ENCODE results near the gene SMIM44.

Gene SMIM44

DNA sequence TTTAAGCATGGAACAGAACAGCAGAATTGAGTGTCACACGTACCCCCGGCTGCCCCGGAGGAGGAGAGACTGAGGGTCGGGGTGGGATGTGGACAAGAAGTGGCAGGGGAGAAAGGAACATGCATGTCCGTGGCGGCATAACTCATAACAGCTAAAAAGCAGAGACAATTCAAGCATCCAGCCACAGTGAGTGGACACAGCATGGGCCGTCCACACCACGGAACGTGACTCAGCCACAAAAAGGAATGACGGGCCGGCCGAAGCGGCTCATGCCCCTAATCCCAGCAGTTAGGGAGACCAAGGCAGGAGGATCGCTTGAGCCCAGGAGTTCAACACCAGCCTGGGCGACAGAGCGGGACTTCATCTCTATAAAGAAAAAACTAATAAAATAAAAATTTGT is 9.7 kb upstream of the SMIM44 start:
- Histone ChIP-seq H3K9ac (no peak overlapping the region), H3K27me3 (no peaks in the 10 kb centered on the region), H3K4me2 (no peak overlapping the region), H3K36me3 (peaks cover 91% of the 10 kb centered on the region), H4K20me1 (peaks cover 31% of the 10 kb centered on the region), H3K4me1 (no peaks in the 10 kb centered on the region), H3K4me3 (no peak overlapping the region), H3K27ac (no peak overlapping the region), H3K9me3 (no peaks in the 10 kb centered on the region)
- TF ChIP-seq Cebpa-rat (IDR thresholded peaks at IDR 0.05) = no peak

- H3K9me3 ChIP-seq = no peaks in the 10 kb centered on the region
- no peaks in the 10 kb centered on the region for H3K4me1 ChIP-seq
- no peak overlapping the region for H3K27ac ChIP-seq
- peaks cover 30% of the 10 kb centered on the region for H4K20me1 ChIP-seq
- no peak for TF ChIP-seq Cebpa-rat (IDR thresholded peaks at IDR 0.05)
- H3K4me2 ChIP-seq = no peak overlapping the region
- no peak overlapping the region for H3K4me3 ChIP-seq
- no peaks in the 10 kb centered on the region for H3K27me3 ChIP-seq
- no peak overlapping the region for H3K9ac ChIP-seq
- H3K36me3 ChIP-seq = peaks cover 89% of the 10 kb centered on the region
These were observed 9.0 kb upstream of the SMIM44 start for GRCh38 chr19:3492131-3492839.

DNA sequence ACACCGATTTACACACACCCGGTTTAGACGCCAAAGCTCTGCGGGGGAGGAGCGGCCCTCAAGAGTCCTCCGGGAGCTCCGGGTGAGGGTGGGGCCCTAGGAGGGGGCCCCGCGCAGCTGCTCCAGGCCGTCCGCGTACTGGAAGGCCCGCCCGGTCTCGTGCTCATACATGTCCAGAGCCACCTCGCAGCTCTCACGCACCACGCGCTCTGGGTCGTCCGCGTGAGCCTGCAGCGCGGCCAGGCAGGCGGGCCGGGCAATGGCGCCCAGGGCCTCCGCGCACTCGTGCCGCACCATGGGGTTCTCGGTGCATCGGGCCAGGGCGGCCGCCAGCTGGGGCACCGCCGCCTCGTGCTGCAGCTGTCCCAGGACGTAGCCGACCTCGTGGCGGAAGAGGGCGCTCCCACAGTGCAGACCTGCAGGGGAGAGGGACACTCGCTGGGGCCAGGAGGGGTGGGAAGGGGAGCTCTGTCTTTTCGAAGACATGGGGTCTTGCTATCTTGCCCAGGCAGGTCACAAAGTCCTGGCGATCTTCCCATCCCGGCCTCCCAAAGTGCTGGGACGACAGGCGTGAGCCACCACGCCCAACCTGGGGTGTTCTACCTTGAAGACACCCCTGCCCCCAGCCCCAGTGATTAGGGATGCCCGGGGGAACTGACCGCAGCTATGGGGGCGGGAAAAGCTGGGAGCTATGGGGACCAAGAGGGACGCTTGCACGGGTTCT is 8.3 kb upstream of the SMIM44 start:
- Histone ChIP-seq H3K27ac (no peak overlapping the region), H4K20me1 (peaks cover 22% of the 10 kb centered on the region), H3K27me3 (no peaks in the 10 kb centered on the region), H3K36me3 (peaks cover 86% of the 10 kb centered on the region), H3K4me2 (no peak overlapping the region), H3K4me1 (no peaks in the 10 kb centered on the region), H3K9ac (no peak overlapping the region), H3K9me3 (no peaks in the 10 kb centered on the region), H3K4me3 (no peak overlapping the region)
- TF ChIP-seq Cebpa-rat (IDR thresholded peaks at IDR 0.05) = no peak

DNA sequence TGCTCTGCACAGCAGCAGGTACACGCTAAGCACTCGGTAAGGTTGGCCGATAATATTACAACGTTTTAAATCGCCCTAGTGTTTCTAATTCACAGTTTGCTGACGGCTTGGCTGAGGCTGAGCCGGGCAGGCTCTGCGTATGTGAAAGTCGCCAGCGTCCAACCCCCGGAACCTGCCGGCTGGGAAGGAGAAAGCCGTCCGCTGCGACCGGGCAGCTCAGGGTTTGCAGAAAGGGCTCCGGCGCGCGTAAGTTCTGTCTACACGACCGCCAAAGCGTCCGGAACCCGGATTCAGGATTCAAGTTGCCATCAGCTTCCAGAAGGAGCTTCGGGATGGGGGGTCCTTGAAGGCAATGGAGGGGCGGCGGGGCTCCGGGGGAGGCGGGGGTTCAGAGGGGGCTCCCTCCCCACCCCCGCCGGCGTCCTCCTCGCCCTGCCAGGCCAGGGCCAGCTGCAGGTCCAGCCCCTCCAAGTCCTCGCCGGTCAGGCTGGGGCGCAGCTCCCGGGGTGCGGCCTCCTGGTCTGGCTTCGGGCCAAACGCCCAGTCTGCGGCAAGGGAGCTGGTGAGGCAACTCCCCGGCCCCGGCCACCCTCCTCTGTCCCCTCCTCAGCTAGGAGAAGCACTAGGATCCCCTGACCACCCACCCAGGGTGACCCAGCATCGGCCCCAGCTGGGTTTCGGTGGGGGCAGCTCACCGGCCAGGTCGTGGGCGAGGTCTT is 575 bp downstream of the SMIM44 start:
- H3K4me1 ChIP-seq = peaks cover 34% of the 10 kb centered on the region
- peaks cover 26% of the 10 kb centered on the region; the same call in 1 of the 2 replicates for H3K36me3 ChIP-seq
- H3K27me3 ChIP-seq = no peaks in the 10 kb centered on the region
- H4K20me1 ChIP-seq = no peaks in the 10 kb centered on the region
- no peaks in the 10 kb centered on the region for H3K9me3 ChIP-seq
- H3K9ac ChIP-seq = 0 out of 2 replicates have a peak overlapping the region, but pooled peaks have one; percentile 3
- no peak overlapping the region for H3K27ac ChIP-seq
- TF ChIP-seq Cebpa-rat (IDR thresholded peaks at IDR 0.05) = no peak
- H3K4me2 ChIP-seq = no peak overlapping the region
- no peak overlapping the region for H3K4me3 ChIP-seq

- Histone ChIP-seq H3K4me2 (peak overlapping the region; percentile 88), H3K9me3 (no peaks in the 10 kb centered on the region; the same call in 1 of the 2 replicates), H3K36me3 (peaks cover 20% of the 10 kb centered on the region; the same call in 1 of the 2 replicates), H3K4me3 (0 out of 2 replicates have a peak overlapping the region, but pooled peaks have one; percentile 62), H3K27ac (peak overlapping the region; percentile 90), H4K20me1 (no peaks in the 10 kb centered on the region), H3K4me1 (peaks cover 38% of the 10 kb centered on the region), H3K9ac (peak overlapping the region; percentile 67; the same call in 1 of the 2 replicates), H3K27me3 (no peaks in the 10 kb centered on the region)
- no peak for TF ChIP-seq Cebpa-rat (IDR thresholded peaks at IDR 0.05)
These were observed 1.8 kb downstream of the SMIM44 start for GRCh38 chr19:3481241-3482090.

DNA sequence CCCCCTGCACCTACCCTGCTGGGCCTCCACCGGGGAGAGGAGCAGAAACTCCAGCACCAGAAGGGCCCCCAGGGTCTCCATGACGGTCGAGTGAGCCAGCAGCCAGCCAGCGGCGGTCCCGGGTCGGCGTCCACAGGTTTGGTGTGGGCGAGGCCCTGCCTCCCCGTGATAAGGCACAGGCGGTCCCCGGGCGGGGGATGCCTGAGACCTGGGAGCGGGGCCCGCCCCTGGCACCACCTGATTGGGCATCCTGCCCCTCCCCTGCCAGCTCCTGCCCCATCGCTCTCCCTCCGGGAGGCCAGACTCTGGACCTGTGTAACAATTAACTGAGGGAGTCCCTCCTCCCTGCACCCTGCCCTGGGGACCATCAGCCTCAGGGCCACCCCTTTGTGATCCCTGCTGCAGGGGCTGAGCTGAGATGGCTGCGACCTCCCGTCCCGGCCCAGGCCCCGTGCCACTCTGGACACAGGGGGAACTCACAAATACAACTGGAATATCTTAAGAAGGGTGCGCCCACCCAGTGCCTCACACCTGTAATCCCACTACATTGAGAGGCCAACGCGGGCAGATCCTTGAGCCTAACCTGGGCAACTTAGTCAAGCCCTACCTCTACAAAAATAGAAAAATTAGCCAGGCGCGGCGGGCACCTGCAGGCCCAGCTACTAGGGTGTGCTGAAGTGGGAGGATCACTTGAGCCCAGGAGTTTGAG is 2.7 kb downstream of the SMIM44 start, which contains the start of gene SMIM24:
Gene SMIM24, minus strand, starts transcription at position 143 of the 709 bp plus-strand sequence. Its CDS starts 62 bp downstream, at position 81.
- H3K27me3 ChIP-seq = no peaks in the 10 kb centered on the region
- TF ChIP-seq Cebpa-rat (IDR thresholded peaks at IDR 0.05) = no peak
- peak within 1 kb of the TSS; percentile 90 for H3K27ac ChIP-seq
- peak within 1 kb of the TSS; percentile 67 for H3K9ac ChIP-seq
- peak within 1 kb of the TSS; percentile 62 for H3K4me3 ChIP-seq
- H4K20me1 ChIP-seq = no peaks in the 10 kb centered on the region
- peaks cover 30% of the 10 kb centered on the region for H3K36me3 ChIP-seq
- H3K4me2 ChIP-seq = peak within 1 kb of the TSS; percentile 88
- no peaks in the 10 kb centered on the region; the same call in 1 of the 2 replicates for H3K9me3 ChIP-seq
- H3K4me1 ChIP-seq = peaks cover 38% of the 10 kb centered on the region

DNA sequence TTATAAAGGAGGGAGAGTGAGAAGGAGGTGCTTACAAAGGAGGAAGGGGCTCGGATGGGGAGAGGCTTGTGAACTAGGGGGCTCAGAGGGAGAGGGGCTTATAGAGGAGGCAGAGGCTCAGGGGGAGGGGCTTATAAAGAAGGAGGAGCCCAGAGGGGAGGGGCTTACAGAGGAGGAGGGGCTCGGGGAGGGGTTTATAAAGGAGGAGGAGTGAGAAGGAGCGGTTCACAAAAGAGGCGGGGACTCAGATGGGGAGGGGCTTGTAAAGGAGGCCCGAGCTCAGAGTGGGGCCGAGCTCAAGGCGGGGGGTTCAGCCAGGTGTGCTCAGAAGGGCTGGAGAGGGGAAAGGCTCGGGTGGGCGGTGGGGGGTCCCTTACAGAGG is 3.4 kb downstream of the SMIM44 start:
- Histone ChIP-seq H3K9me3 (no peaks in the 10 kb centered on the region; the same call in 1 of the 2 replicates), H3K4me2 (peak overlapping the region; percentile 88), H3K4me1 (peaks cover 43% of the 10 kb centered on the region), H3K27ac (peak overlapping the region; percentile 90; the same call in 1 of the 2 replicates), H3K27me3 (no peaks in the 10 kb centered on the region), H4K20me1 (0 out of 2 replicates have a peak, but pooled peaks cover 4% of the 10 kb centered on the region), H3K9ac (peak overlapping the region; percentile 67), H3K36me3 (peaks cover 36% of the 10 kb centered on the region), H3K4me3 (peak overlapping the region; percentile 62)
- no peak for TF ChIP-seq Cebpa-rat (IDR thresholded peaks at IDR 0.05)

DNA sequence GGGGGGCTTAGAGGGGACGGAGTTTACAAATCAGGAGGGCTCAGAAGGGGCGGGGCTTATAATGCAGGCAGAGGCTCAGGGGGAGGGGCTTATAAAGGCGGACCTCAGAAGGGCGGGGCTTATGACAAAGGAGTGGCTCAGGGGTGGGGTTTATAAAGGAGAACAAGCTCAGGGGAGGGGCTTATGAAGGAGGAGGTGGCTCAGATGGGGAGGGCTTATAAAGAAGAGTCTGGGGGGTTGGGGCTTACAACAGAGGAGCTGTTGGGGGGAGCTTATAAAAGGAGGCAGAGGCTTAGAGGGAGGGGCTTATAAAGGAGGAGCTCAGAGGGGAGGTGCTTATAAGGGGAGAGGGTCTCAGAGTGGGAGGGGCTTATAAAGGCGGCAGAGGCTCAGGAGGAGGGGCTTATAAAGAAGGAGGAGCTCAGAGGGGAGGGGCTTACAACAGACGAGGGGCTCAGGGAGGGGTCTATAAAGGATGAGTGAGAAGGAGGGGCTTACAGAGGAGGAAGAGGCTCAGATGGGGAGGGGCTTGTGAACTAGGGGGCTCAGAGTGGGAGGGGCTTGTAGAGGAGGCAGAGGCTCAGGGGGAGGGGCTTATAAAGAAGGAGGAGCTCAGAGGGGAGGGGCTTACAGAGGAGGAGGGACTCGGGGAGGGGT is 3.9 kb downstream of the SMIM44 start:
- Histone ChIP-seq H3K4me3 (peak overlapping the region; percentile 62), H3K27ac (peak overlapping the region; percentile 90), H3K9me3 (no peaks in the 10 kb centered on the region; the same call in 1 of the 2 replicates), H4K20me1 (peaks cover 9% of the 10 kb centered on the region), H3K9ac (peak overlapping the region; percentile 67), H3K4me2 (peak overlapping the region; percentile 89), H3K36me3 (peaks cover 42% of the 10 kb centered on the region), H3K4me1 (peaks cover 44% of the 10 kb centered on the region), H3K27me3 (no peaks in the 10 kb centered on the region)
- no peak for TF ChIP-seq Cebpa-rat (IDR thresholded peaks at IDR 0.05)
